Measurements from ENCODE around the gene CXCL9. TPM values are rescaled to one million over a fixed set of nuclear protein-coding genes. Genes with fewer than 3 reads are reported as not detected.

CXCL9 gene
- total and polyA plus RNA-seq, 8 donors: 0.53 to 4.1 (median 1.0) TPM

- DNase-seq: no peak
- H3K27me3 ChIP-seq: no peaks in the 10 kb centered on the region
- TF ChIP-seq CTCF (IDR thresholded peaks at IDR 0.05): no peak
- no peak for ATAC-seq
- H3K9me3 ChIP-seq: no peaks in the 10 kb centered on the region
- no peaks in the 10 kb centered on the region for H3K4me1 ChIP-seq
- intact Hi-C loops (cut with DNase I): no loop called here
- H3K27ac ChIP-seq: no peak overlapping the region
- no peaks in the 10 kb centered on the region for H3K36me3 ChIP-seq
- H3K4me3 ChIP-seq: no peak overlapping the region
These were observed 9.9 kb upstream of the CXCL9 start for GRCh38 chr4:76017056-76017686.

- DNase-seq: no peak
These were observed 9.1 kb upstream of the CXCL9 start for GRCh38 chr4:76016393-76016792.

GRCh38 chr4:76013540-76013939 lies 6.2 kb upstream of the CXCL9 start:
- TF ChIP-seq CTCF (IDR thresholded peaks at IDR 0.05): no peak
- Histone ChIP-seq H3K9me3 (no peaks in the 10 kb centered on the region), H3K27me3 (no peaks in the 10 kb centered on the region), H3K36me3 (no peaks in the 10 kb centered on the region), H3K4me3 (no peak overlapping the region), H3K27ac (no peak overlapping the region), H3K4me1 (peaks cover 0 to 11% of the 10 kb centered on the region in 2 donors)
- no peak for DNase-seq
- intact Hi-C loops (cut with DNase I): no loop called here
- no peak for ATAC-seq

More at GRCh38 chr4:76016393-76016792, 9.1 kb upstream of the CXCL9 start:
- H3K27me3 ChIP-seq: no peaks in the 10 kb centered on the region
- H3K9me3 ChIP-seq: no peaks in the 10 kb centered on the region
- H3K4me3 ChIP-seq: no peak overlapping the region
- intact Hi-C loops (cut with DNase I): no loop called here
- H3K27ac ChIP-seq: no peak overlapping the region
- H3K4me1 ChIP-seq: peaks cover 0 to 8% of the 10 kb centered on the region in 2 donors
- TF ChIP-seq CTCF (IDR thresholded peaks at IDR 0.05): no peak
- H3K36me3 ChIP-seq: no peaks in the 10 kb centered on the region
- ATAC-seq: no peak

GRCh38 chr4:76012388-76012801 lies 5.1 kb upstream of the CXCL9 start:
- DNase-seq (no peak), ATAC-seq (no peak)
- no peak for TF ChIP-seq CTCF (IDR thresholded peaks at IDR 0.05)
- Histone ChIP-seq H3K27ac (peak overlapping the region; percentile 34 to 64), H3K4me1 (peaks cover 0 to 11% of the 10 kb centered on the region in 2 donors), H3K4me3 (no peak overlapping the region), H3K9me3 (no peaks in the 10 kb centered on the region), H3K27me3 (no peaks in the 10 kb centered on the region), H3K36me3 (no peaks in the 10 kb centered on the region)
- intact Hi-C loops (cut with DNase I): no loop called here

- Histone ChIP-seq H3K4me1 (peaks cover 0 to 11% of the 10 kb centered on the region in 2 donors), H3K36me3 (no peaks in the 10 kb centered on the region), H3K27ac (peak overlapping the region; percentile 34 to 64), H3K27me3 (no peaks in the 10 kb centered on the region), H3K4me3 (no peak overlapping the region), H3K9me3 (no peaks in the 10 kb centered on the region)
- intact Hi-C loops (cut with DNase I): no loop called here
- peak; percentile 24 for ATAC-seq
- TF ChIP-seq CTCF (IDR thresholded peaks at IDR 0.05): no peak
- peak in 1 of 4 donors; percentile 51 for DNase-seq
These were observed 4.5 kb upstream of the CXCL9 start for GRCh38 chr4:76011700-76012387.
